Ovary (tissue), 9 donors: ENCODE results near the gene SORBS1. TPM values are rescaled to one million over a fixed set of nuclear protein-coding genes. Genes with fewer than 3 reads are reported as not detected.

Experiments used
- DNase-seq, 5 donors: peaks; one replicate each; pipeline ENCODE4 v3.0.0-alpha.2; 2019 to 2020
- H3K27ac ChIP-seq, 2 donors: fragments of 200-600 bp; one replicate each; pipeline versions ENCODE4 v1.5.1 to v1.8.0; 2019 to 2022
- H3K27me3 ChIP-seq: fragments of 200-600 bp; one replicate; pipeline ENCODE4 v1.8.0; 2022
- H3K36me3 ChIP-seq: fragments of 200-600 bp; sonication (generic); one replicate; pipeline ENCODE4 v1.5.1; 2019
- H3K4me1 ChIP-seq: one replicate; pipeline ENCODE4 v1.8.1; 2013; ENCODE audit warnings: mild to moderate bottlenecking, moderate library complexity; ENCODE audit not compliant: insufficient read depth
- H3K4me3 ChIP-seq: fragments of 200-600 bp; sonication (generic); one replicate; pipeline ENCODE4 v1.5.1; 2017
- H3K9me3 ChIP-seq, 2 donors: fragments of 200-600 bp in 1 of 2; sonication (generic) in 1 of 2; one replicate each; pipeline versions ENCODE4 v1.5.1 to v1.8.1; 2013 to 2019; ENCODE audit warnings: mild to moderate bottlenecking in 1 of 2, moderate library complexity in 1 of 2
- EP300 ChIP-seq: sonication (generic); formaldehyde crosslinking; IDR thresholded peaks from one replicate; pipeline ENCODE4 v1.6.1; 2017; ENCODE audit warnings: antibody characterized with exemption
- POLR2A ChIP-seq: fragments of 450-650 bp; IDR thresholded peaks from one replicate; pipeline ENCODE4 v1.6.1; 2017; ENCODE audit warnings: antibody characterized with exemption, mild to moderate bottlenecking, moderate library complexity
- WGBS, 3 donors: extraction: QIAGEN DNeasy Blood & Tissue Kit in 1 of 3; methylation state at CpG; one replicate each; pipeline versions ENCODE4 v1.1.5 to v1.1.7; 2013 to 2017; 5-methylcytosine and 5-hydroxymethylcytosine counted together
- intact Hi-C, 4 donors: fragments of 100-400 bp; cut with DNase I; formaldehyde crosslinking; loops; one replicate each; pipeline versions ENCODE4 v1.11.0 to v1.15.1; 2022 to 2023
- polyA plus RNA-seq, 2 donors: library from polyadenylated mRNA; stranded (reverse); fragments of 200-250 nt in 1 of 2; fragments of 350-450 nt in 1 of 2; fragmentation: Illumina TruSeq in 1 of 2; extraction: RNeasy Lipid Tissue Mini Kit (QIAGEN cat#74804) in 1 of 2; gene quantifications; one replicate each; pipeline ENCODE4 v1.2.3, GENCODE V29; 2013 to 2014
- total RNA-seq, 7 donors: library from RNA; depleted of rRNA in 2 of 7; stranded (reverse); fragments of >200 nt in 2 of 7; fragmentation: NEBNext Ultra II Directional in 3 of 7; extraction: Animal tissue kit (Norgen Biotek cat#: 25700) in 3 of 7; gene quantifications; one replicate each; pipeline versions ENCODE4 v1.1.0 to v1.2.4, GENCODE V29; 2016 to 2023
- TF ChIP-seq, protein P1 (sequence below), 3 donors: fragments of 450-650 bp in 2 of 3; fragments of 200-600 bp in 1 of 3; IDR thresholded peaks; one replicate each; pipeline versions ENCODE4 v1.5.1 to v1.8.0; 2016 to 2022; ENCODE audit warnings: antibody characterized with exemption in 3 of 3, mild to moderate bottlenecking in 1 of 3
- donor health status: DM: no; HTN: no; CAD: no; lungs with moderate emphysema.
- donor health status: DM: no; HTN: no; CAD: no.
- donor health status: Bipolar disorder and iron deficiency.
- donor health status: DM: yes; HTN: yes; CAD: no.
- donor health status: DM: no; HTN: no; CAD: no.
- donor health status: DM: yes; HTN: yes; CAD: no.

Gene SORBS1
- total and polyA plus RNA-seq, 9 donors = 10.7 to 156 (median 20.0) TPM

DNA sequence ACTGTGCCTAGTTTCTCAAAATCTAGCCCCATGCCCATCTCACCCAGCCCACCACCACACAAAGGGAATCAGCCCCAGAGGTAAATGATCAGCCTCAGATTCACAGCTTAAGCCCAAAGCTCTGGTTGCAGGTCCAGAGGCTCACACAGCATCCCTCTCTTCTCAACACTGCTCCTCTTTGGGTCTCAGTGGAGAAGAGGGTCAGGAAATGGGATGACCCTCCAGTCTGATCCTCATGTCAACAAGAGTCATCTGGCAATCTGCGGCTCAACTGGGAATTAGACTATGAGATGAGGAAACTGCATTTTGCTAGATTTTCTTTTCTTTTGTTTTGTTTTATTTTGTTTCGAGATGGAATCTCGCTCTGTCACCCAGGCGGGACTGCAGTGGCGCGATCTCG lies 144.2 kb downstream of the SORBS1 start:
- Histone ChIP-seq H3K27me3 (no peaks in the 10 kb centered on the region), H3K4me1 (no peaks in the 10 kb centered on the region), H3K4me3 (no peak overlapping the region), H3K27ac (no peak overlapping the region), H3K9me3 (no peaks in the 10 kb centered on the region), H3K36me3 (no peaks in the 10 kb centered on the region)
- intact Hi-C loops = no loop called here
- TF ChIP-seq EP300 (no peak), POLR2A (no peak)
- TF ChIP-seq, protein P1, sequence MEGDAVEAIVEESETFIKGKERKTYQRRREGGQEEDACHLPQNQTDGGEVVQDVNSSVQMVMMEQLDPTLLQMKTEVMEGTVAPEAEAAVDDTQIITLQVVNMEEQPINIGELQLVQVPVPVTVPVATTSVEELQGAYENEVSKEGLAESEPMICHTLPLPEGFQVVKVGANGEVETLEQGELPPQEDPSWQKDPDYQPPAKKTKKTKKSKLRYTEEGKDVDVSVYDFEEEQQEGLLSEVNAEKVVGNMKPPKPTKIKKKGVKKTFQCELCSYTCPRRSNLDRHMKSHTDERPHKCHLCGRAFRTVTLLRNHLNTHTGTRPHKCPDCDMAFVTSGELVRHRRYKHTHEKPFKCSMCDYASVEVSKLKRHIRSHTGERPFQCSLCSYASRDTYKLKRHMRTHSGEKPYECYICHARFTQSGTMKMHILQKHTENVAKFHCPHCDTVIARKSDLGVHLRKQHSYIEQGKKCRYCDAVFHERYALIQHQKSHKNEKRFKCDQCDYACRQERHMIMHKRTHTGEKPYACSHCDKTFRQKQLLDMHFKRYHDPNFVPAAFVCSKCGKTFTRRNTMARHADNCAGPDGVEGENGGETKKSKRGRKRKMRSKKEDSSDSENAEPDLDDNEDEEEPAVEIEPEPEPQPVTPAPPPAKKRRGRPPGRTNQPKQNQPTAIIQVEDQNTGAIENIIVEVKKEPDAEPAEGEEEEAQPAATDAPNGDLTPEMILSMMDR (IDR thresholded peaks at IDR 0.05) = no peak
- 86 to 94% (median 88%) methylated on average over 7 of the region's 7 CpGs for WGBS, 3 donors
- DNase-seq = no peak

DNA sequence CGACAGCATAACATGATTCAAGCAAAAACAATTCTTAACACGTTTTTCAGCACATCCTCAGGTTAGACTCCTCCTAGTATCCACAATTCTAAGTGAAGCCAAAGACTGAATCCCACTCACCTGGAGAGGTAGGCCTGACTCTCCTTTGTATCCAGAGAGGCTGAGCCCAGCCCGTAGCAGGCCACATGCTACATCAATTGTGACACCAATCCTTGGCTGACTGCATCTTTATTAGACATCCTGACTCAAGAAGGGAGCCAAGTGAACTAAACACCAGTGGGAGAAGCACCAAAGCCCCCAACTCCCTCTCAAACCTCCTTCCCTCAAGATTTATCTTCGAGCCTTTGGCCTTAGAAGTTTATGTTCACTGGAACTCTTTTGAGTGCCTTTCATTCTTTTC lies 144.9 kb downstream of the SORBS1 start:
- Histone ChIP-seq H3K9me3 (no peaks in the 10 kb centered on the region), H3K4me1 (no peaks in the 10 kb centered on the region), H3K27me3 (no peaks in the 10 kb centered on the region), H3K36me3 (no peaks in the 10 kb centered on the region), H3K27ac (no peak overlapping the region), H3K4me3 (no peak overlapping the region)
- 63 to 69% (median 67%) methylated on average over 4 of the region's 4 CpGs for WGBS, 3 donors
- DNase-seq = no peak
- TF ChIP-seq EP300 = no peak
- TF ChIP-seq, protein P1 (IDR thresholded peaks at IDR 0.05) = no peak
- TF ChIP-seq POLR2A = no peak
- intact Hi-C loops = no loop called here

DNA sequence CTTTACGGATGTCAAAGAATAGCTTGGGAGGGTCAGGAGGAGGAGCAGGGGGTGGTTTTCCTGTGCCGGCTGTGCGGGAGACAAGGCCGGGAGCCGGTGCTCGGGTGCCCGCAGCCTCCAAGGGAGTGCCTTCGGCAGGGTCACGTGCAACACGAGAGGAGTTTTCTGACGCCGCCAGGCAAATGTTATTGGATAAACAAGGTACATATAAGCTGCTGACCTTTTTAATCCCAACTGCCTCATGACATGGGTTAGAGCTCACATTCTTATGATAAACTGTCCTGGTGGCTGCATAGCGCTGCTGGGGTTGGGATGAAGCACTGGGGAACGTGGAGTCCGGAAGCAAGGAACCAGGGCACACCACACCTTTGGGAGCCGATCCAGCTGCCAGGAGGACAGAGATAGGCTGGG lies 145.5 kb downstream of the SORBS1 start:
- TF ChIP-seq POLR2A (no peak), EP300 (no peak)
- TF ChIP-seq, protein P1 (IDR thresholded peaks at IDR 0.05) = no peak
- Histone ChIP-seq H3K9me3 (no peaks in the 10 kb centered on the region), H3K4me1 (no peaks in the 10 kb centered on the region), H3K36me3 (no peaks in the 10 kb centered on the region), H3K4me3 (no peak overlapping the region), H3K27ac (peak overlapping the region in 1 of 2 donors; percentile 20), H3K27me3 (no peaks in the 10 kb centered on the region)
- DNase-seq = no peak
- 69 to 79% (median 76%) methylated on average over 16 of the region's 16 CpGs for WGBS, 3 donors
- intact Hi-C loops = no loop called here

DNA sequence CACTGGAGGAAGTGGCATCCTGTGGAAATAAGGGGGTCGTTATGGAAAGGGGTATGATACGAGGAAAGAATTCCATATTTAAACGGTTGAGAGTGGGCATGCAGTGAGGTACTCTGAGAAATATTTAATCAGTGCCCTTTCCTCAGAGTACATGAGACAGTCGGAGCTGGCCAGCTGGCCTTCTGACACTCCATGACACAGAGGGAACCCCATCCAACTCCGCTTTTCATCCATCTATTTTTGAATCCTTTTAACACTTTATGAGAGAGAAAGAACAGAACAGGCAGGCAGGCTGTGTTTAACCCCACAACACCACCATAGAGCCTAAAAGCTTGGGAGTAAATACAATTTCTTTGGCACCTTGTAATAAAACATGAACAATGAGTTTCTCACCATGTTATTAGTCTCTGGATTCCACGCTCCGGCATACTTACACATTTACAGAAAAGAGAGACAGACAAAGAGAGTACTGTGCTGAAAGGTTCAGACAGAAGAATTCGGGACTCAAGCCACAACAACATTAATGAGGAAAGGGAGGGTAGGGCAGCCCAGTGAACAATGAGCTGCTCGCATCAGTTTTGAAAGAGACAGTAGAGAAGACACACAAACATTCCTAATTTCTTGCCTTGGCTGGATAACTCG lies 146.2 kb downstream of the SORBS1 start:
- WGBS, 3 donors = 56 to 74% (median 67%) methylated on average over 10 of the region's 10 CpGs
- intact Hi-C loops = no loop called here
- Histone ChIP-seq H3K27me3 (no peaks in the 10 kb centered on the region), H3K36me3 (no peaks in the 10 kb centered on the region), H3K4me1 (no peaks in the 10 kb centered on the region), H3K9me3 (no peaks in the 10 kb centered on the region), H3K4me3 (no peak overlapping the region), H3K27ac (no peak overlapping the region)
- DNase-seq = no peak
- TF ChIP-seq, protein P1 (IDR thresholded peaks at IDR 0.05) = no peak
- TF ChIP-seq EP300 (no peak), POLR2A (no peak)
